Activated T-helper 2 cell treated with anti-CD3 and anti-CD28 coated beads, Interferon-gamma antibody, Interleukin-2, Interleukin-4, amounts not matched to agents 10 μg/mL and 5 μg/mL and 100 μg/mL, durations not matched to agents 14 hours and 24 hours and 36 hours (primary cell): ENCODE results near the gene RPS17. TPM values are rescaled to one million over a fixed set of nuclear protein-coding genes. Genes with fewer than 3 reads are reported as not detected.

Experiments used
- DNase-seq: peaks from one replicate; pipeline ENCODE4 v3.0.0; 2021; ENCODE audit warnings: low spot score
- H3K27ac Mint-ChIP-seq: one replicate; pipeline ENCODE4 v1.8.0; 2021; ENCODE audit warnings: mixed read lengths
- H3K27me3 Mint-ChIP-seq: one replicate; pipeline ENCODE4 v1.8.0; 2021; ENCODE audit warnings: low read depth, mixed read lengths
- H3K36me3 Mint-ChIP-seq: one replicate; pipeline ENCODE4 v1.8.0; 2021; ENCODE audit warnings: low read depth, mixed read lengths
- H3K4me1 Mint-ChIP-seq: one replicate; pipeline ENCODE4 v1.8.0; 2021; ENCODE audit warnings: low read depth, mixed read lengths
- H3K4me3 Mint-ChIP-seq: one replicate; pipeline ENCODE4 v1.8.0; 2021; ENCODE audit warnings: low read depth, mild to moderate bottlenecking, moderate library complexity, mixed read lengths
- H3K9me3 Mint-ChIP-seq: one replicate; pipeline ENCODE4 v1.8.0; 2021; ENCODE audit warnings: mixed read lengths
- intact Hi-C: fragments of 100-400 bp; cut with micrococcal nuclease; formaldehyde crosslinking; loops from one replicate; pipeline ENCODE4 v1.15.1; 2023
- total RNA-seq: library from RNA; stranded (reverse); gene quantifications from 2 replicates; pipeline ENCODE4 v1.2.3, GENCODE V29; 2022

RPS17 gene
- total RNA-seq, 1 donor from 2014 or later = 2,516 TPM

- intact Hi-C loops = no loop called here
- H3K27me3 Mint-ChIP-seq = peaks cover 33% of the 10 kb centered on the region
- H3K4me1 Mint-ChIP-seq = no peaks in the 10 kb centered on the region
- DNase-seq = no peak
- H3K9me3 Mint-ChIP-seq = no peaks in the 10 kb centered on the region
- H3K27ac Mint-ChIP-seq = no peak overlapping the region
- no peaks in the 10 kb centered on the region for H3K36me3 Mint-ChIP-seq
- H3K4me3 Mint-ChIP-seq = no peak overlapping the region
Measured at GRCh38 chr15:82558502-82558901, 18.2 kb upstream of the RPS17 start.

DNA sequence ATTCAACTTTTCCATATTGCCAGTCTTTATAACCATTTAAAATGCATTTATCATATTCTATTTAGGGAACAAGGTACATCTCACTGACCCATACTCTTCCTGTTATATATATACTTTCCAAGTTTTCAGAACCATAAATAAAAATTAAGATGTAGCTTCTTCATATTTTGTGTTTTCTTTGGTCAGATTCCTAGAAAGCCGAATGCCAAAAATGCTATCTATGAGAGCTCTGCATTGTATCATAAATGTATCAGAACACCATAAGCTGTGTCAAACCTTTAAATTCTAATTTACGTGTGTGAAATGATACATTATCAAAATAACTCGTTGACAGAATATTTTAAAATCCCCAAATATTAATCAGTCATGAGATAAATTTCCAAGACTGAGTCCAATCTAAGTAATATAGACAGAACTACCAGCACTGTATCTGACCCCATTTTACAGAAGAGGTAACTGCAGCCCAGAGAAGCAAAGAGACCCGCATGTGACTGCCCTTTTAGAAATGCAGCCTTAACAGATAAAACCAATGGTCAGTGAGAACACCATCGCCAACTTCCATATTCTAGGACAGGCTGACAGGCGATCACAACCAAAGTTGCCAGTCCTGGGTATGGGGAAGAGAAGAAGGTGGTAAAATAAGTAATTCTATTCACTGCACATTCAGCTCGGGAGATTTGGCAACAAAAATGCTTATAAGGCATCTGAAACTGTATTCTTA lies 16.2 kb upstream of the RPS17 start:
- H3K36me3 Mint-ChIP-seq = no peaks in the 10 kb centered on the region
- H3K4me3 Mint-ChIP-seq = no peak overlapping the region
- peaks cover 6% of the 10 kb centered on the region for H3K4me1 Mint-ChIP-seq
- H3K27ac Mint-ChIP-seq = no peak overlapping the region
- intact Hi-C loops = no loop called here
- DNase-seq = no peak
- H3K9me3 Mint-ChIP-seq = no peaks in the 10 kb centered on the region
- H3K27me3 Mint-ChIP-seq = peaks cover 41% of the 10 kb centered on the region

GRCh38 chr15:82554849-82555248 lies 14.6 kb upstream of the RPS17 start:
- Mint-ChIP-seq H3K4me1 (peaks cover 16% of the 10 kb centered on the region), H3K36me3 (no peaks in the 10 kb centered on the region), H3K27ac (no peak overlapping the region), H3K27me3 (peaks cover 44% of the 10 kb centered on the region), H3K4me3 (no peak overlapping the region), H3K9me3 (no peaks in the 10 kb centered on the region)
- intact Hi-C loops = no loop called here
- DNase-seq = no peak

- no peak for DNase-seq
- intact Hi-C loops = no loop called here
- peaks cover 44% of the 10 kb centered on the region for H3K27me3 Mint-ChIP-seq
- H3K27ac Mint-ChIP-seq = no peak overlapping the region
- H3K4me1 Mint-ChIP-seq = peaks cover 17% of the 10 kb centered on the region
- H3K4me3 Mint-ChIP-seq = no peak overlapping the region
- H3K36me3 Mint-ChIP-seq = no peaks in the 10 kb centered on the region
- no peaks in the 10 kb centered on the region for H3K9me3 Mint-ChIP-seq
Measured at GRCh38 chr15:82554351-82554750, 14.1 kb upstream of the RPS17 start.

DNA sequence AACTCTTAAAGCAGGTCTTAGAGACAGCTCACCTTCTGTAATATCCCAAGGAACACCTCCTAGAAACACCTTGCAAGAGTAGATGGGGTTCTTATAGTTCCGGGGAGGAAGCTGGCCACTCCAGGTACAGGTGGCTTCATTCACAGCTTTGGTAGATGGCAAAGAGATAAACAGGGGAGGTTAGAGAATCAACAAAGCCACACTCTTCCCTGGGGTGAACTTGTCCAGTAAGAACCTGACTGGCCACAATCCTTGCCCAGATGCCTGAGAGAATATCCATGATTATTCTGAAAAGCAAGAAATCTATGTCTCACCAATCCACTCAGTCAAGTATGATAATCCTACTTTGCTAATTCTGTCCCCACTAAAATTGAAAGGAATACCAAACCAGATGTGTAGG lies 13.6 kb upstream of the RPS17 start:
- no peak for DNase-seq

DNA sequence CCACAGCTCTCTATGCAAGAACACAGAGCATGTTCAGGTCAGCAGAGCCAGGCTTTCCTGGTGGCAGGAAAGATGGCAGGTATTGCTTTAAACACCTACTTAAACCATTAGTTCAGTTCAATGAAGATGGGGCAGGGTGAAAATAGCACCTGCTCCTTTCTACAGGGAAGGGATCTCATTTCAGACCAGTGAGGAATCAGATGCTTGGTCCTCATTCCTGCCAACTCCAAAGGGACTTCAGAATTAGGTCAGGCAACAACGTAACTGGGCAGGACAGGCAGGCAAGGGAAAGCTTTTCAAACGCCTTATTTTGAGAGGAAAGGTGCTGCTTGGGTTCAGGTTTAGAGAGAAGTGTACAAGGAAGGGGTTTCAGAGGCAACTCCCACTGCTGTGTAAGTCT lies 12.6 kb upstream of the RPS17 start:
- H3K36me3 Mint-ChIP-seq = no peaks in the 10 kb centered on the region
- peaks cover 29% of the 10 kb centered on the region for H3K4me1 Mint-ChIP-seq
- no peak overlapping the region for H3K27ac Mint-ChIP-seq
- H3K27me3 Mint-ChIP-seq = peaks cover 44% of the 10 kb centered on the region
- no peak overlapping the region for H3K4me3 Mint-ChIP-seq
- no peaks in the 10 kb centered on the region for H3K9me3 Mint-ChIP-seq
- intact Hi-C loops = no loop called here
- DNase-seq = no peak

More for the DNA sequence above, 13.6 kb upstream of the RPS17 start:
- intact Hi-C loops = no loop called here
- H3K36me3 Mint-ChIP-seq = no peaks in the 10 kb centered on the region
- no peak overlapping the region for H3K4me3 Mint-ChIP-seq
- H3K27me3 Mint-ChIP-seq = peaks cover 44% of the 10 kb centered on the region
- no peaks in the 10 kb centered on the region for H3K9me3 Mint-ChIP-seq
- H3K4me1 Mint-ChIP-seq = peaks cover 22% of the 10 kb centered on the region
- no peak overlapping the region for H3K27ac Mint-ChIP-seq

DNA sequence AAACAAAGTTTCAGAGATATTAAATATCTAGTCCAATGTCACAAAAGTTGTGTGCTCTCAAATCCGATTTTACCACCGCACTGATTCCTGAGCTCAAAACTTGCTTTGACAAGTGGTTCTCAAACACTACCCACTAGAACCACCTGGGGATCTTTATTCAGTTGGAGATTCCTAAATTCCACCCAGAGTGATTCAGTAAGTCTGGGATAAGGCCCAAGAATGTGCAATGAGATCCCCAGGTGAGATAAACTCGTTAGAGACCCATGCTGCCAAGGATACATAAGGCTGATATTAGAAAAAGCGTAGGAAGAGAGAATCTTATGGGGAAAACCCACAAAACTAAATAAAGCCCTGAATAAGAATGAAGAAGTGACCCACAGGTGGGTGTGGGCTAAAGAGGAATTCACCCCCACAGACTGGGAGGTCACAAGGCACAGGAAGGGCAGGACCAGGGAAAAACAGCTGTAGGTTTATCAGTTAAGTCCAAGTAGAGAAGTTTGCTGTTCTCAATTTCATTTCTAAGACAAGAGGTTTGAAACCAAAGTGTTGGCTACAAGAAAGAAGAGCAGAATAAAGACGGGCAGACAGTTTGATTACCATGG lies 11.5 kb upstream of the RPS17 start:
- Mint-ChIP-seq H3K27ac (no peak overlapping the region), H3K9me3 (no peaks in the 10 kb centered on the region), H3K4me1 (peaks cover 29% of the 10 kb centered on the region), H3K27me3 (peaks cover 37% of the 10 kb centered on the region), H3K36me3 (no peaks in the 10 kb centered on the region), H3K4me3 (no peak overlapping the region)
- intact Hi-C loops = no loop called here
- no peak for DNase-seq

- no peak overlapping the region for H3K27ac Mint-ChIP-seq
- H3K9me3 Mint-ChIP-seq = no peaks in the 10 kb centered on the region
- peaks cover 29% of the 10 kb centered on the region for H3K4me1 Mint-ChIP-seq
- no peaks in the 10 kb centered on the region for H3K36me3 Mint-ChIP-seq
- peaks cover 31% of the 10 kb centered on the region for H3K27me3 Mint-ChIP-seq
- H3K4me3 Mint-ChIP-seq = no peak overlapping the region
- DNase-seq = no peak
- intact Hi-C loops = loop anchor here (10.0 kb wide), 4 partner anchors 206 to 466 kb away; partner anchors contain the start of genes C15orf40 and RAMAC
Measured at GRCh38 chr15:82549199-82549665, 9.0 kb upstream of the RPS17 start.

GRCh38 chr15:82548700-82549099 lies 8.4 kb upstream of the RPS17 start:
- DNase-seq = no peak
- H3K4me1 Mint-ChIP-seq = peaks cover 29% of the 10 kb centered on the region
- H3K27me3 Mint-ChIP-seq = peaks cover 29% of the 10 kb centered on the region
- no peak overlapping the region for H3K27ac Mint-ChIP-seq
- intact Hi-C loops = loop anchor here (10.0 kb wide), 4 partner anchors 206 to 466 kb away; partner anchors contain the start of genes C15orf40 and RAMAC
- no peak overlapping the region for H3K4me3 Mint-ChIP-seq
- H3K36me3 Mint-ChIP-seq = no peaks in the 10 kb centered on the region
- H3K9me3 Mint-ChIP-seq = no peaks in the 10 kb centered on the region

GRCh38 chr15:82545478-82545877 lies 5.2 kb upstream of the RPS17 start:
- peaks cover 7% of the 10 kb centered on the region for H3K27me3 Mint-ChIP-seq
- no peak overlapping the region for H3K27ac Mint-ChIP-seq
- no peak for DNase-seq
- H3K4me3 Mint-ChIP-seq = no peak overlapping the region
- intact Hi-C loops = loop anchor here (10.0 kb wide), 4 partner anchors 209 to 469 kb away; partner anchors contain the start of genes C15orf40 and RAMAC
- peaks cover 23% of the 10 kb centered on the region for H3K4me1 Mint-ChIP-seq
- peaks cover 2% of the 10 kb centered on the region for H3K36me3 Mint-ChIP-seq
- no peaks in the 10 kb centered on the region for H3K9me3 Mint-ChIP-seq

- no peak overlapping the region for H3K27ac Mint-ChIP-seq
- no peak overlapping the region for H3K4me3 Mint-ChIP-seq
- H3K4me1 Mint-ChIP-seq = peaks cover 20% of the 10 kb centered on the region
- peaks cover 5% of the 10 kb centered on the region for H3K27me3 Mint-ChIP-seq
- peaks cover 6% of the 10 kb centered on the region for H3K36me3 Mint-ChIP-seq
- DNase-seq = no peak
- H3K9me3 Mint-ChIP-seq = no peaks in the 10 kb centered on the region
- intact Hi-C loops = loop anchor here (10.0 kb wide), 4 partner anchors 210 to 470 kb away; partner anchors contain the start of genes C15orf40 and RAMAC
Measured at GRCh38 chr15:82545002-82545401, 4.7 kb upstream of the RPS17 start.

- H3K27ac Mint-ChIP-seq = no peak overlapping the region
- H3K27me3 Mint-ChIP-seq = peaks cover 5% of the 10 kb centered on the region
- H3K4me3 Mint-ChIP-seq = no peak overlapping the region
- no peak for DNase-seq
- intact Hi-C loops = loop anchor here (10.0 kb wide), 4 partner anchors 210 to 470 kb away; partner anchors contain the start of genes C15orf40 and RAMAC
- H3K4me1 Mint-ChIP-seq = peaks cover 20% of the 10 kb centered on the region
- H3K36me3 Mint-ChIP-seq = peaks cover 11% of the 10 kb centered on the region
- no peaks in the 10 kb centered on the region for H3K9me3 Mint-ChIP-seq
Measured at GRCh38 chr15:82544431-82544830, 4.2 kb upstream of the RPS17 start.

DNA sequence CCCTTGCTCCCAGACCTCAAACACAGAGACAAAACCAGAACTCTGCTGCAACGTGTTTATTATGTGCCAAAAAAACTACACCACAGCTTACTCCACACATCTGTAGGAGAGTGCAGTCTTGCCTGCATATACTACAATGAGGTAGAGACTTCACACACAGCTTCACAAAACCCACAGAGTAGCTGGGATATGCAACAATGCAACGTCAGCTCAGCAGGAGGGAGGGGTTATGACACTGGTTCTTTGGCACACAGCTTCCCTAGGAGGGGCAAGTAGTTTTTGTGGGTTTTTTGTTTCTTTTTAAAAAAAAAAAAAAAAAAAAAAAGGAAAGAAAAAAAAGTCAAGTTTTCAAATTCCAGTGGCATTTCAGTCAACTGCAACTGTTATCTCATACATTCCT lies 2.9 kb upstream of the RPS17 start:
- Mint-ChIP-seq H3K27me3 (peaks cover 5% of the 10 kb centered on the region), H3K4me3 (no peak overlapping the region), H3K9me3 (no peaks in the 10 kb centered on the region), H3K27ac (no peak overlapping the region), H3K4me1 (peaks cover 11% of the 10 kb centered on the region), H3K36me3 (peaks cover 24% of the 10 kb centered on the region)
- DNase-seq = no peak
- intact Hi-C loops = loop anchor here (10.0 kb wide), 4 partner anchors 212 to 472 kb away; partner anchors contain the start of genes C15orf40 and RAMAC
